COR-L47 (cell line): ENCODE data around the gene JARID2.

Experiments used
- DNase-seq: peaks from one replicate; lab custom pipeline; 2025; lab: John Stamatoyannopoulos, UW

The JARID2 gene

DNA sequence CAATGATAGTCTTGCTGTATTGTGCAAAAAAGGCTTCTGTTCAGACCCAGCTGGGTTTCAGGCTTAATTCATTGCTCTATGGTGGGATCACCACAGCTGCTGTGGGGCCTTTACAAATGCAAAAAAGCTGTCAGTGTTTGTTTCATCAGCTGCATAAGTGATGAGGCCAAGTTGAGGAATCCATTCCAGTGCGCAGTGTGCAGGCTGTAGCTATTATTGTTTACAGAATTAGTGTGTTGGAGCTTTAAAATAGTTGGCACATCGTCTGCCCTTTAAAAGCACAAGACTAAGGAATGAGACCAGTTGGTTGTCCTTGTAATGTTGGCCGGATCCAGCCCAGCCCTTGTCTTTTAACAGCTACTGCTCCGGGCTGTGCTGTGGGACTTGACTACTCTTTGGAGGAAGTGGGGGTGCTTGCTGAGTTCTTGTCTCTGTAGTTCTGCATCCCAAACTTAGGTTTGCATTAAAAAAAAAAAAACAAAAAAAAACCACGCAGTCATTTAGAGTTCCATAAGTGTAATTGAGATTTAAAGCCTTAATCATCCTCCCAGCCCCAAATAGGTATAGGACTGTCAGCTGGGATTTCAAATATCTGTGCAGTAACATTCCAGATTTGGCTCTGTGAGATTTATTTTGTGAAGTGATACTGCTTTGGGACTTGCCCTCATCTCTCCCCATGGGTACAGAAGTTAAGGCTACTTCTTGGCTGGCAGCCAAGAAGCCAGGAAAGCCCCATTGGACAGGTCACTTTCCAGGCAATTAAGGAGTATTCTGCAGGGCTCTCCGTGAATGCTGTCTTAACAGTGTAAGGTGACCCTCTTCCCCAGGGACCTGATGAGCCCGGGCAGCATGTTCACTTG lies 19.3 kb downstream of the JARID2 start:
- no peak for DNase-seq

DNA sequence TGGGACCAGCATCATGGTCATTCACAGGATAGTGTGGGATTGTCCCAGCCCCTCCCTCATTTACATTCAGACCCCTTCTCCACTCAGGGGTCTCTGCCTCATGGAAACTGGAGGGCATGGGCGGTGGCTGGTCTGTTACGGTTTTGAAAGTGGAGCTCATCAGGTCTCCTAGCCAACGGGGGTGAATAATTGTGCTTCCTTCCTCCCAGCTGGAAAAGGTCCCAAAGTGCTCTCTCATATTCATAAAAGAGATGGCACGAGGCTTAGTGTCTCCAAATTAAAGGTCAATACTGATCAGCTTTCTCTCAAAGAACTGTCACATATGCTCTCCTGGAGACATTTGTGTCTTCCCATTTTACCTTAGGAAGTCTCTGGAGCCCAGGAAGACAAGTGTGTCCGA lies 19.9 kb downstream of the JARID2 start:
- no peak for DNase-seq

DNA sequence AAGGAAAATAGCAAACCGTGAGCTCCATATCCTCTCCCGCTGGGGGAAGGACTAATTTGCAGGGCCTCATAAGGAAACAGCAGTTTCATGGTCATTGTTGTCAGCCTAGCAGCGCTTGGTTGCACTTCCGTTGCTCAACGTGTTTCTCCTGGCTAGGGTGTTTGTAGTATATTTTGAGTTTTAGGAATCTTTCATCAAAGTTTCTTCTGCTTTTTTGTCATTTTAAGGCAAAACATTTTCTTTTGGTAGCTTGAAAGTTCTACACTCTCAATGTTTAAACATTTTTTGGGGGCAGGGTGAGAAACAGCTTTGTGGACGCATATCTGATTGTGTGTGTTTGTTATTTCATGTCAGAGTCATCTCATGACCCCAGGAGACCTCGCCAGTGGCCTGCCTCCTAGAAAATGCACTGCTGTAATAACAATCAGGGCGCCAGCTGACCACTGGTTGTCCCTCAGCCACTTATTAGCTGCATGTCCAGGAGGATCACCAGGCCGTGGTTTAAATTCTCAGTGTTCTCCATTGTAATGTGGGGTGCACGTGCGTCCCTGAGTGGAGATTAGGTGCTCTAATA lies 20.6 kb downstream of the JARID2 start:
- no peak for DNase-seq

DNA sequence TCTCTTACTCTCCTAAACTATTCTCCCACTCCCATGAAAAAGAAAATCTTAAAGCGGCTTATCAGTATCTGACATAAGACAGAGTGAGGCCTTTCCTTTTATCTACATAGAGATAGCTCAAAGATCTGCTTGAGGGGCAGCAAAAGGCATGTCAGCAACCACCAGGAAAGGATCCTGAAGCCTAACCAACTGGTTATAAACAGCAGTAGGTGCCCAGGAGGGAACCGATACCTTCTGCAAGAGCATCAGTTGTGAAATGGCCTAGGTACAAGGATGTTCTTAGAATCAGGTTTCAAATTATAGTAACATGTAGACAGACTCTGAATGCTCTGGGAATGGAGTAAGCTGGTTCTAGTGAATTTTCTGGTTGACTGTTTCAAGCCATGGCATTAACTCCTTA lies 21.4 kb downstream of the JARID2 start:
- DNase-seq, result no peak

DNA sequence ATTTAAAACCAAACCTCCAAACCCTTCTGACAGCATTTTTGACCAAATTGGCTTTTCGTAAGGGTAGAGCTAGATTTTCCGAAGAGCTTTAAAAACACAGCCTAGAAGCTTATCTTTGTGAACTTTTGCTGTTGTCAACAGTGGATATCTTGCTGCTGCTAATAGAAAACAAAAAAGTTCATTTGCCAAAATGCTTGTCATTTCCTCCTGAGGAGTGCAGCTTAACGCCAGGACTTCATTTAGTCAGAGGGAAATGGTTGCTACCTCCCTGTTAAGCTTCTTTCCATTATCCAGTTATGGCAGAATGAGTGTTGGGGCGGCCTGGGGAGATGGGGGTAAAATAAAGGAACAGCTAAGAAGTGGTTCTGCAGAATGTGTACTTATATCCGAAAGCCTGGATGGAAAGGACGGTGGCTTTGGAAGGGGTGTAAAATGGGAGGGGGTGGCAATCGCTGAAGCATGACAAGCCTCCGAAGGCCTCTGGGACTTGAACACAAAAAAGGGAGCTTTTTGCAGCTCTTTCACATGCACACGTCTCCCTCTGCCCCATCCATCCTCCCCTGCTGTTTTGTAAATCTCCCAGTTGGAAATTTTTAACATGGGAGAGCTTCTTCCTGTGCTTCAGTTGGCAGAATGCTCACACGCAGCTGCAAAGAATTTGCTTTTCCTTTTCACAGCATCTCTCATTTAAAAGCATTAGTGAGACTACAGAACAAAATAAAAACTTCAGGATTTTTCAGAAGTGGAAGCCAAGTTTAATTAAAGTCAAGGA lies 22.5 kb downstream of the JARID2 start:
- peak; percentile 16 for DNase-seq

DNA sequence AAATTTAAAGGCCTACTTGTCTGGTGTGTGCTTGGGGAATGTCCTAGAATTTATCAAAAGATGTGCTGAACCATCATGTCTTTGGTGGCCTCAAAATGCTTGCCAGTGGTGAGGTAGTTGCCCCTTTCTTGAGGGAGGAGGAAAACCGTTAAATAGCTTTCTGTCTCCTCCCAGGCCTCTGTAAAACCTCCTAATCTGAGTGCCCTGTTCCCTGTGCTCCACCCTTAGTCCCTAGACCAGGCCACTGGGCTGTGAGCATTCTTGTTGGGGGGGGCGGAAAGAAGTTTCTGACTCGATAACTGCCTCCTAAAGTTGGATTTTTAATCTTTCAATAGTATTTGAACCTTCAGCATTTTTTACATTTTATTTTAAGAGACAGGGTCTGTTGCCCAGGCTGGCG lies 23.1 kb downstream of the JARID2 start:
- DNase-seq, result no peak

DNA sequence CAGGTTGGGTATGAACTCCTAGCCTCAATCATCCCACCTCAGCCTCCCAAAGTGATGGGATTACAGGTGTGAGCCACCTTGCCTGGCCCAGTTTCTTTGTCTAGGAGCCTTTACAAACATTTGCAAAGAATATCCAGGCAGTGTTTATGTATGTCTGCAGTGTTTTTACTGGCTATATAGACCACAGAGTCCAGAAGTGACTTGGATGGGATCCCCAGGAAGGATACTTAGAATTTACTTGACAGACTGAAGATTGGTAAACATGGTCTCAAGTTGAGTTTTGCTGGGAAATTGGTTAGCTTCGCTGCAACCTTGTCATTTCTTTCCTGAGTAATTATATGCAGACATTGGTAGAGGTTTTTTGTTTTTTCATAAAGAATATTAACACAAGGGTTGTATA lies 23.8 kb downstream of the JARID2 start:
- DNase-seq, result no peak

DNA sequence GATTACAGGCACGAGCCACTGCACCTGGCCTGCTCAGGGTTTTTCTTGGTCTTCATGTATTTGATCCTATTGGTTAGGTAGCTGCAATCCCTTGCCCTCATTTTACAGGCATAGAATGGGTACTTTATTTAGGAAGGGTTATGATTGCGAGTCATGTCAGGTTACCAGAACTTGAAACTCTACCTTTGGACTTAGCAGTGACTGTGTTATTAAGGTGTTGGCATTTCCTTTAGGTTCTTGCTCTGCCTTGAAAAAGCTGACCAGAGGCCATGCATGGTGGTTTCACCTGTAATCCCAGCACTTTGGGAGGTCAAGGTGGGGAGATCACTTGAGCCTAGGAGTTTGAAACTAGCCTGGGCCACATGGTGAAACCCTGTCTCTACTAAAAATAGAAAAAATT lies 24.5 kb downstream of the JARID2 start:
- DNase-seq, result no peak

DNA sequence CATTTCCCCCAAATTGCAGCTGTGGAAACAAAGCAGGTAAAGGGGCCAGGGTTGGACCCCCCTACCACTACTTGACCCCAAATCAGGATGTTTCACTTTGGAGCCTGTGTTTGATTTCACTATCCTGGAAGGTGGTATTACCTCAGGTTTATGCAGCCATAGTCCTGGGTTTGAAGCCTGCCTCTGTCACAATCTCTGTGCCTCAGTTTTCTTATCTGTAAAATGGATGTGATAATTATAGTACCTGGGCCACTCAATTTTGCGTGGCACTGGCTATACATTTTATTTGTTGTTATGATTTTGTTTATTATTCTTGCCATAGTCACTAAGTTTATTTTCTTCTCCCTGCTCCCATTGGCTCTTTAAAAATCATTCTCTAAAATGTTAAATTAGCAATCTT lies 26.7 kb downstream of the JARID2 start:
- no peak for DNase-seq

DNA sequence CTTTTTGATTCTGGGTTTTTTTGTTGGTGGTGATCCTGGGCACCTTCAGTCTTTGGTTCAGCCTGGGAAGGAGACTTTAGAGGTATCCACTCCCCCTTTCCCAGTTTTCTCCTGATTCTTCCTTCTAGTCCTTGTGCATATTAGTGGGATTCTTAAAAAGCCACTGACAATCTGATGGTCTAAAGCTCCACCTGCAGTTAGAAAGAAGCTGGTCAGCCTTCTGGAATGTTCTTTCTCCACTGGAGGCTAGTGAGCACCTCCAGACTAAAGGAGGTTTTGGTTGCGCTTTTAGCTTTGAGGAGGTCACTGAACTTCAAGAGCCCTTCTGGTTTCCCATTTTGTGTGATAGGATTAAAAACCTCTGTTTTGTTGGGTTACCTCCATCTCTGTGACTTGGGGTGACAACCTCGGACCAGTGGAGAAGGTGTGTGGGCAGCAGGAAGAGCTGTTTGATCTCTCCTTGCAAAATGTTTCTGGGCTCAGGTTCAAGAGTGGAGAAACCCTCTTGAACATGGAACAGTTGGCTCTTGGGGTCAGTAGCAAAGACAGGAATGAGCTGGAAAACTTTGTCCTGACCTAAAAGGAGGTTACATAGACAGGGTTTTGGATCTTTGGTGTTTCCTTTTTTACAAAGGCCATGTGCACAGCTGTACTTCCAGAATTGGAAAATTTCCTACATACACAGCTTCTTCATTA lies 29.0 kb downstream of the JARID2 start:
- DNase-seq, result no peak

DNA sequence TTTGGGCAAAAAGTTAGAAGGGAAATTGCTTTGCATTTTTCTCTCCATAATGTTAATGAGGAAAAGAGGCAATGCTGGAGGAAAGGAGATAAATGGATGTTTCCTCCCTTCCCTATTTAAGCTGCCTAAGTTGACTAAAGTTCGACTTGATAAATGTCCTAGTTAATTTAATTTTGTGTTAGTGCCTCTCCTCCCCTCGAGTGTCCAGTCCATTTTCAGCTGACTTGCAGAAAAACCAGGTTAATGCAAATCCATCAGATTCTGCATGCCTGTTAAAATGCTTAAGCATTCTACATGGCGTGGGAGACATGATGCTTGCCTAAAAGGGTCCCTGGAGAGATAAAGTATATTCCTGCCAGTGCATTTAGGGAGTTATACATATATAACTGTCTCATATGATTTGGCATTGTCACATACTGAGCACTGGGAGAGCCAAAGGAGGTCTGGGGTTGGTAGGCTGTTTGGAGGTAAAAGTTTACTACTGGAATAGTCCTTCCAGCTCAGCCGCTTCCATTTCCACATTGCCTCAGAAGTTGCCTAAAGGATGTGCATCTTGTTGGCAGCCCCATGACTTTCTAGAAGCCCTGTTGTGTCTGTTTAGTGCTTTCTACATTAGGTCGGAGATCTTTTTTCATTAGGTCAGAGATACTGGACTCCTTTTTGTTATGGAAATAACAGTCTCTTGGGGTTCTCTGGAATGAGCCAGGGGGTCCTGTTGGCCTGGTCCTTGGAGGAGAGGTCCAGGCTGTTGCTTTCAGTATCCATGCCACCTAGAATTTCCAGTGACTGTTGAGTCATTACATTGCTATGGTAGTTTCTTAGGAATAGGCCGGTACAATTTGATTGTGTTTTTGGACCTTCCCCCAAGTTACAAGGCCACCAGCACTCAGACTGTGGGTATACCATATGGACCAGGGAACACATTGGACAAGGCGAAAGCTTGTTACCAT lies 30.4 kb downstream of the JARID2 start:
- DNase-seq, result no peak

DNA sequence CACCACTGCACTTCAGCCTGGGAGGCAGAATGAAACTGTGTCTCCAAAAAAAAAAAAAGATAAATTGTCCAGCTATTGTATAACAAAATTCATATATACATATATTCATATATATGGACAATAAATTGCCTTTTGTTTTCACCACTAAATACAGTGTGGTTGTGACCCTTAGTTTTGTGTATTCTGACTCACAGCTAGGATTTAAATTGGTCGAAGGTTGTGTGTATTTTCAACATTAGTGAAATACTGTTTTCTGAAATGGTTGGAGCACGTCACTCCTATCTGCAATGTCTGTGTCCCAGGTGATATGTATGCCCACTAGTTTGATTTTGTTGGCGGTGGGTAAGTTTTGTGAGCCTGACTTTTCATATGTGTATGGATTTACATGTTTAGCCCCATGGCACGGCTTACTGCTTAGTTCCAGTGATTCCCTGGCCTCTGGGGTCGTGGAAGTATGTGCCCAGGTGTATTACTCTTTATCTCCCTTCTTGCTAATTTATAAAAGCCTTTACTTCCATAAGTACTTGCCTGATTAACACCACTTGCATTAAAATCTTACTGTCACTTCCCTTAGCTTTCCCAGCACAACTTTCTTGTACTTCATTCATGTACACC lies 33.3 kb downstream of the JARID2 start:
- DNase-seq, result no peak

DNA sequence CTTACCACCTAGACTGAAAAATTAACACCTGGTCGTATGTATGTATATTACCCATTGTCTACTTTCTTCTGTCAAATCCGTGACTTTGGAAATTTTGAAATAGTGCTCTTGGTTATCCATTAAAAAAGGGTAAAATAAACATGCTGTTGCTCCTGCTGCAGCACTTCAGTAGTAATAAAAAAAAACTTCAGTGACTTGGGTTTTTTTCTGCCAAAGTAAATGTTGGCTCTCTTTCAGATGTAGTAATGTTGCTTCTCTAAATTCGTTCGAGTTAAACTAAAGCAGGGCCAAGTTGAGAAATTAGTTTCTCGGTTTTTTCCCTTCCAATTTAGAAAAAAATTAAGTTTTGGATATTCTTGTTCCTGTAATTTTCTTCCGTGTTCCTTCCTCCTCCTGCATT lies 34.2 kb downstream of the JARID2 start:
- DNase-seq, result no peak

DNA sequence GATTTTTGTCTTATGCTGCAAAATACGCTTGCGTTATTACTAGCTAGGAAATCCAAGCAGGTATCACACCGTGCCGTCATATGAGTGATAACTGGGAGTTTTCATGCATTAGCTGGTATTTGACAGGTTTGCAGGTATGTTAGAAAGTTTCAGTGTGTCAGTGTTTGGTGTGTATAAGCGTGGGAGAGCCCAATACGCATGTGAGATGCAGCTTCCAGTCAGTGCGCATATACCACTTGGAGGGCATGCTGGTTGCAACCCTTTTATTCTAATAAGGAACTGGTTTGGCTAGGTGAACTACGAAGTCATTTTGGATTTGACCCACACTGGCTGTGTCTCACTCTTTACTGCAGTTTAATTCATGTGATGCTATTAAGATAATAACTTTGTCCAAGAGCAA lies 35.1 kb downstream of the JARID2 start:
- no peak for DNase-seq

DNA sequence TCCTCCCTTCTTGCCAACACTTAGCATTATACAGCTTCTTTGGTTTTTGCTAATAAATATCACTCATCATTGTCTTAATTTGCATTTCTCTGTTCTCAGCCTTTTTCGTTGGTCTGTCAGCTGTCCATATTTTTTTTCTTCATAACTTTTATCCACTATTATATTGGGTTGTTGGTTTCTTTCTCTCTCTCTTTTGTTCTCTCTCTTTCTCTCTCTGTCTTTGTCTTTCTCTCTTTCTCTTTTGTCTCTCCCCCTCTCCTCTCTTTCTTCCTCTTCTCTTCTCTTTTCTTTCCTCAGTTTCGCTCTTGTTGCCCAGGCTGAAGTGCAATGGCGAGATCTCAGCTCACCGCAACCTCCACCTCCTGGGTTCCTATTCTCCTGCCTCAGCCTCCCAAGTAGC lies 36.5 kb downstream of the JARID2 start:
- DNase-seq, result no peak

DNA sequence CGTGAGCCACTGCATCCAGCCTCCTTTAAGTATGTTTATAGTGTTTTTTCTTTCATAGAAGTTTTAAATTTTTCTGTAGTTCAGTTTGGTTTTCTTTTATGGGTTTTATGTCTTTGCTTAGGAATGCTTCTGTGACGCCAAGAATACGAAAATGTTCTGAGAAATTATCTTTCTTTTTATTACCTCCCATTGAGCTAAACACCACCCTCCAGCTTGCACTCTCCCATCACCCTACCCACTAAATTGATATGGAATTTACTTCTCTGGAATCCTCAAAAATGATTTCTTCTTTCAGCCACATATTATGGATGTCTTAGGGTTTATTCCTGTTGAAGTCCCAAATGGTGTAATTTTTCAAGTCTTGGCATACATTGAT lies 38.1 kb downstream of the JARID2 start:
- no peak for DNase-seq

DNA sequence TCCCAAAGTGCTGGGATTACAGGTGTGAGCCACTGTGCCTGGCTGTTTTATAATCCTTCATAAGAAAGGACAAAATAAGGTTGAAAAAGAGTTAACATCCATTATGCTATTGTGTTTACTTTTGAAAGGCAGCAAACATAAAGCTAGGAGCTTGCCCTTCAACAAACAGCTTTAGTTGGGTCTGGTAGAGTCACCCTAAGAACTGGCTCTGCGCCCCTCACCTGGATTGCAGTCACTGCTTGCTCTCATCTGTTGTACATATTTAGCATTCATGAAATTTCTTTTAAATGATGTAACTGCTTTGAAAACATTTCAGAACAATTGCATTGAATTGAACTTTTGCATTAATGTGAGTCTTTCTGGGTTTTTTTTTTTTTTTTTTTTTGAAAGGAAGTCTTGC lies 38.9 kb downstream of the JARID2 start:
- DNase-seq, result no peak

DNA sequence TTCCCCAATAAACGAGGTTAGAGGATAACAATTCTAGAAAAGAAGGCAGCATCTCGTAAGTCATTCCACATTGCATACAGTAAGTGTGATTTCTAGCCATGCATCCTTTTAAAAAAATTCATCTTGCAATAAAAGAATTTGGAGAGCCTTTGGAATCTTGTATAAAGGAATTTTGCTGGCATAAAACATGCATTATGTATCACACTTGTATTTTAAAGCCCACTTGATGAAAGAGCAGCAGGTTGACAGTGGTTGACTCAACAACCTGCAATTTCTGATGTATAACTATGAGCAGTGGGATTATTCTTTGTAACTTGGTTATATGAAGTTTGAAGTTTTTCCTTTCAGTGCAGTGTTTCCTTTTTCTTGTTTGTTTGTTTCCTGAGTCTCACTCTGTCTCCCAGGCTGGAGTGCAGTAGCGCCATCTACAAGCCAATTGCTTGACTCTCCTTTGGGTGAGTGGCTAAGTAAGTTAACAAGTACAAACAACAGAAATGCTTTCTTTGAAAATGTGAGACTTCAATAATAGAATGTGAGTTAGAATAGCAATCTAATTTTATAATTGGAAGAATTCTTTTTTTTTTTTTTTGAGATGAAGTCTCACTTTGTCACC lies 39.9 kb downstream of the JARID2 start:
- no peak for DNase-seq

DNA sequence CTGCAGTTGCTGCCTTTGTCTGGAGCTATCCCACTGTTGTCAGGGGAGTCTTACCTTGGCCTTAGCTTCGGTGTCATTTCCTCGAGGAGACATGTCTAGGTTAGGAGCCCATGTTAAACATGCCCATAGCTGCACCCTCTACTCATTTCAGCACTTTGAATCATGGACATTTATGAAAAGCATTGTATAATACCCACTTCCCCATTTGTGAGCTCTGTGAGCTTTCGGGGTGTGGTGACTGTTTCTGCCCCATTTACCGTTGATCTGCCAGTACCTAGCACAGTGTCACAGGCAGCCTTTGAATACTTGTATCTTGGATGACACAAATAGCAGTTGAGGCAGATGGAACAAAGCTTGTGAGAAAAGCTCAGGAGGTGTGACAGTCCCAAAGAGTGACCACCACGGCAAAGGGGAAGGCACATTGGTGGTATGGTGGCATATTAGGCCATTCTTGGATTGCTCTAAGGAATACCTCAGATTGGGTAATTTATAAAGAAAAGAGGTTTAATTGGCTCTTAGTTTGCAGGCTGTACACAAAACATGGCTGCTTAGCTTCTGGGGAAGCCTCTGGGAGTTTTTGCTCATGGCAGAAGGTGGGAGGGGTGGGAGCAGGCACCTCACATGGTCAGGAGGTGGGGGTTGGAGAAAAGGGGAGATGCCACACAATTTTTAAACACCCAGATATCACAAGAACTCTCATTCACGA lies 42.0 kb downstream of the JARID2 start:
- DNase-seq, result no peak

DNA sequence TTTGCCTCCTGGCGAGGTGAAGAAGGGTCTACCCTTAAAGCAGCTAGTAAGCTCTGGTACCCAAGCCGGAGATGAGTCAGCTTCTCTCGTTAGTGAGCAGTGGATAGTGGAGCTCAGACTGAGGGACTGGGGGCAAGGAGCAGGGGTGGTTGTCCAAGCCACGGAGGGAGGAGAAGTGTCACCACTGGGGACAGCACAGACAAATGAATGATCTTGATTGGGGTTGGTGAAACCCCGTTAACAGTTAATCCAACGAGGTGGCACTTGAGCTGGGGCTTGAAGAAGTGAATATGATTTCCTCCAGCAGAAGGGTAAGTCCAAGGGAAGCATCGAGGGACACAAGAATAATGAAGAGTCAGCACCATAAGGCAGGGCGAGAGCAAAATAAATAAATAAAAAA lies 43.0 kb downstream of the JARID2 start:
- no peak for DNase-seq
